Suppressor macrophage treated with lipopolysaccharide for 4 hours (primary cell): ENCODE results near the gene PIF1.

Experiments
- DNase-seq: peaks from one replicate; pipeline ENCODE4 v3.0.0-alpha.2; 2020

The PIF1 gene

GRCh38 chr15:64773606-64774005, 51.8 kb downstream of the PIF1 start:
- no peak for DNase-seq

- no peak for DNase-seq
These were observed 52.5 kb downstream of the PIF1 start for GRCh38 chr15:64772964-64773363.

GRCh38 chr15:64772488-64772887, 53.0 kb downstream of the PIF1 start:
- no peak for DNase-seq

GRCh38 chr15:64770626-64771025, 54.8 kb downstream of the PIF1 start:
- DNase-seq = no peak

GRCh38 chr15:64767203-64767602, 58.2 kb downstream of the PIF1 start:
- DNase-seq = peak; percentile 10

GRCh38 chr15:64766058-64766457, 59.4 kb downstream of the PIF1 start:
- DNase-seq = no peak
